OCI-LY7 (cell line): ENCODE measurements around the gene SCN1B. TPM values are rescaled to one million over a fixed set of nuclear protein-coding genes. Genes with fewer than 3 reads are reported as not detected.

Experiments used
- BruUV-seq: library from RNA; stranded (reverse); fragments of 400-500 nt; replicated peaks from 2 replicates; lab custom pipeline; 2021; lab: Mats Ljungman, UMichigan
- CTCF ChIA-PET: fragments of 300-600 bp; sonication (Branson Sonifier 250); formaldehyde crosslinking; loops from one replicate; lab custom pipeline; 2022; ENCODE audit warnings: antibody characterized with exemption; ENCODE audit not compliant: unreplicated experiment; lab: Charles Lee
- POLR2A ChIA-PET: fragments of 300-600 bp; sonication (Branson Sonifier 250); formaldehyde crosslinking; loops from one replicate; lab custom pipeline; 2022; ENCODE audit warnings: antibody characterized with exemption; lab: Charles Lee
- DNase-seq: peaks from one replicate; pipeline ENCODE4 v3.0.0-alpha.2; 2015; ENCODE audit warnings: low spot score
- H2AFZ ChIP-seq: fragments of 200-600 bp; sonication (generic), shearing (Covaris generic); 2 replicates; pipeline ENCODE4 v1.6.1; 2014; ENCODE audit warnings: mild to moderate bottlenecking, antibody characterized with exemption, low read length, moderate library complexity
- H3K27ac ChIP-seq: fragments of 200-600 bp; sonication (generic); 2 replicates; pipeline ENCODE4 v1.5.1; 2014; ENCODE audit warnings: mixed run types, low read depth, mild to moderate bottlenecking, moderate library complexity, low read length, inconsistent platforms; ENCODE audit not compliant: poor library complexity, severe bottlenecking
- H3K36me3 ChIP-seq: fragments of 200-600 bp; sonication (generic); 2 replicates; pipeline ENCODE4 v1.6.1; 2014; ENCODE audit warnings: mild to moderate bottlenecking, antibody characterized with exemption, low read length, moderate library complexity, mixed read lengths; ENCODE audit not compliant: insufficient read depth
- H3K4me1 ChIP-seq: fragments of 200-600 bp; sonication (generic); 2 replicates; pipeline ENCODE4 v1.5.1; 2014; ENCODE audit warnings: mild to moderate bottlenecking, low read length; ENCODE audit not compliant: insufficient read depth, poor library complexity, severe bottlenecking
- H3K4me2 ChIP-seq: fragments of 200-600 bp; sonication (generic); 2 replicates; pipeline ENCODE4 v1.6.1; 2014; ENCODE audit warnings: mild to moderate bottlenecking, low read length
- H3K4me3 ChIP-seq: fragments of 200-600 bp; sonication (generic); 2 replicates; pipeline ENCODE4 v1.5.1; 2014; ENCODE audit warnings: mild to moderate bottlenecking, low read depth, low read length; ENCODE audit not compliant: poor library complexity, severe bottlenecking
- H3K79me2 ChIP-seq: fragments of 200-600 bp; sonication (generic); 2 replicates; pipeline ENCODE4 v1.6.1; 2016; ENCODE audit warnings: low read depth, mild to moderate bottlenecking, low read length, moderate library complexity, mixed read lengths; ENCODE audit not compliant: insufficient read depth
- H3K9me2 ChIP-seq: fragments of 200-600 bp; sonication (generic); 2 replicates; pipeline ENCODE4 v1.6.1; 2016; ENCODE audit warnings: mild to moderate bottlenecking, low read length, mixed read lengths; ENCODE audit not compliant: insufficient read depth
- H3K9me3 ChIP-seq: fragments of 200-600 bp; sonication (generic); 2 replicates; pipeline ENCODE4 v1.6.1; 2014; ENCODE audit warnings: mild to moderate bottlenecking, mixed run types, low read length, mixed read lengths
- H4K20me1 ChIP-seq: fragments of 200-600 bp; sonication (generic); 2 replicates; pipeline ENCODE4 v1.6.1; 2014; ENCODE audit warnings: mild to moderate bottlenecking, antibody characterized with exemption, low read length, moderate library complexity, mixed read lengths; ENCODE audit not compliant: insufficient read depth
- EZH2phosphoT487 ChIP-seq: fragments of 200-600 bp; sonication (generic); IDR thresholded peaks from 2 replicates; pipeline ENCODE4 v1.6.1; 2018; ENCODE audit warnings: low read depth, borderline replicate concordance, mild to moderate bottlenecking, mixed run types, antibody characterized with exemption, low read length, moderate library complexity, mixed read lengths
- intact Hi-C: fragments of 100-400 bp; cut with micrococcal nuclease; formaldehyde crosslinking; loops from one replicate; pipeline ENCODE4 v1.10.0; 2022; ENCODE audit not compliant: unreplicated experiment
- total RNA-seq, 2 experiments: library from RNA; depleted of rRNA in 1 of 2; stranded (reverse); fragments of >200 nt in 1 of 2; shearing (Covaris generic) in 1 of 2; gene quantifications; 2 replicates each; pipeline ENCODE4 v1.2.3, GENCODE V29; 2014 to 2022
- TF ChIP-seq, protein P1 (sequence below): fragments of 200-600 bp; sonication (generic); conservative IDR thresholded peaks from 2 replicates; pipeline ENCODE4 v1.5.1; 2014; ENCODE audit warnings: mild to moderate bottlenecking, antibody characterized with exemption, low read length, moderate library complexity, mixed read lengths

The SCN1B gene
- total RNA-seq, 2 experiments from 2014 or later: 0.41 to 3.1 TPM

DNA sequence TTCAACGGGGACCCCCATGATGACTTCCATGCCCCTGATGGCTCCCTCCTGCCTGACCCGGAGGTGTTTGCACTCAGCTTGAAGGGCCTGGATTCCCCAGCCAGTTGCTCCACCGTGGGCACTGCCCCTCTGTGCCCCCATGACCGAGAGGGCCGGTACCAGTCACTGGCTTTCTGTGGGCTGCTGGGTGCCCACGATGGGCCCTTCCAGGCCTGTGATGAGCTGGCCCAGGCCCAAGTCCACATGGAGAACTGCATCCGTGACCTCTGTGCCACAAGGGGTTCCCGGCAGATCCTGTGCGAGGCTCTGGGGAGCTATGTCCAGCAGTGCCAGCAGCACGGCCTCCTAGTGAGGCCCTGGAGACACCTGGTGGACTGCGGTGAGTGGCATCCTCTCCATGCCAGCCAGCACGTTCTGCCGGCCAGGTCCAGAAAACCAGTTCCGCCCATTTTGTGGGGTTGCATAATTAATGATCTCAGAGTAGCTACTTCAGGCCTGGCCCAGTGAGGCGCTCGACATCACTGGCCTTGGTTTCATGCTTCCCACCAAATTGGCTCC is 50.4 kb downstream of the SCN1B start:
- no peak overlapping the region for H2AFZ ChIP-seq
- no peaks in the 10 kb centered on the region for H3K79me2 ChIP-seq
- no peaks in the 10 kb centered on the region for H4K20me1 ChIP-seq
- no peaks in the 10 kb centered on the region for H3K36me3 ChIP-seq
- ChIA-PET POLR2A (interaction anchor here (0.6 to 1.7 kb wide), 2 partner anchors 11 to 61 kb away, joined by 3 to 5 read pairs; no protein-coding TSS in a partner anchor), CTCF (interaction anchor here (0.8 kb wide), 1 partner anchor 14 kb away, joined by 3 read pairs; no protein-coding TSS in a partner anchor)
- no TSS peak for BruUV-seq
- peaks cover 44% of the 10 kb centered on the region for H3K4me1 ChIP-seq
- TF ChIP-seq EZH2phosphoT487: no peak
- TF ChIP-seq, protein P1, sequence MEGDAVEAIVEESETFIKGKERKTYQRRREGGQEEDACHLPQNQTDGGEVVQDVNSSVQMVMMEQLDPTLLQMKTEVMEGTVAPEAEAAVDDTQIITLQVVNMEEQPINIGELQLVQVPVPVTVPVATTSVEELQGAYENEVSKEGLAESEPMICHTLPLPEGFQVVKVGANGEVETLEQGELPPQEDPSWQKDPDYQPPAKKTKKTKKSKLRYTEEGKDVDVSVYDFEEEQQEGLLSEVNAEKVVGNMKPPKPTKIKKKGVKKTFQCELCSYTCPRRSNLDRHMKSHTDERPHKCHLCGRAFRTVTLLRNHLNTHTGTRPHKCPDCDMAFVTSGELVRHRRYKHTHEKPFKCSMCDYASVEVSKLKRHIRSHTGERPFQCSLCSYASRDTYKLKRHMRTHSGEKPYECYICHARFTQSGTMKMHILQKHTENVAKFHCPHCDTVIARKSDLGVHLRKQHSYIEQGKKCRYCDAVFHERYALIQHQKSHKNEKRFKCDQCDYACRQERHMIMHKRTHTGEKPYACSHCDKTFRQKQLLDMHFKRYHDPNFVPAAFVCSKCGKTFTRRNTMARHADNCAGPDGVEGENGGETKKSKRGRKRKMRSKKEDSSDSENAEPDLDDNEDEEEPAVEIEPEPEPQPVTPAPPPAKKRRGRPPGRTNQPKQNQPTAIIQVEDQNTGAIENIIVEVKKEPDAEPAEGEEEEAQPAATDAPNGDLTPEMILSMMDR: no peak
- no peak overlapping the region for H3K27ac ChIP-seq
- no peaks in the 10 kb centered on the region for H3K9me3 ChIP-seq
- intact Hi-C loops: no loop called here
- H3K4me2 ChIP-seq: no peak overlapping the region
- H3K4me3 ChIP-seq: no peak overlapping the region
- H3K9me2 ChIP-seq: no peaks in the 10 kb centered on the region
- no peak for DNase-seq

DNA sequence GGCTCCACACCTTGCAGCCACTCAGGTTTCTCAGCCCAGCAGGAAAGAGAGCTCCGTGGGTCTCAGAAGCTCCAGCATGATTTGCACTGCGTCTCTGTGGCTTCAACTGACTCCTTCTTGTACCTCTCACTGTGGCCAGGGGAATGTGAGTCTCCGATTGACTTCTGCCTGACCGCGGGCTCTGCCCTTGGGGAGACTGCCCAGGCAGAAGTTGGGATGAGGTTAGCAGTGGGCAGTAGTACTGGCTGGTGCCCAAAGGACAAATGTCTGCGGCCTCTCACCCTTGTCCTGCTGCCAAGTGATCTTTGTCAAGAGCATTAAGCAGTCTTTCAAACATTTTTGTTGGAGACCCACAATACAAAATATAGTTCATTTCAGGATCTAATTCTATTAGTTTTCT is 50.9 kb downstream of the SCN1B start:
- POLR2A ChIA-PET: interaction anchor here (0.7 to 1.7 kb wide), 4 partner anchors 9 to 419 kb away, joined by 3 to 5 read pairs (median 4); no protein-coding TSS in a partner anchor
- Histone ChIP-seq H3K4me1 (peaks cover 48% of the 10 kb centered on the region), H3K9me2 (no peaks in the 10 kb centered on the region), H3K4me3 (no peak overlapping the region), H3K36me3 (no peaks in the 10 kb centered on the region), H2AFZ (no peak overlapping the region), H3K27ac (no peak overlapping the region), H3K79me2 (no peaks in the 10 kb centered on the region), H3K9me3 (no peaks in the 10 kb centered on the region), H4K20me1 (no peaks in the 10 kb centered on the region), H3K4me2 (no peak overlapping the region)
- DNase-seq: no peak
- TF ChIP-seq EZH2phosphoT487: no peak
- TF ChIP-seq, protein P1: no peak
- intact Hi-C loops: no loop called here
- CTCF ChIA-PET: interaction anchor here (0.8 kb wide), 1 partner anchor 14 kb away, joined by 3 read pairs; no protein-coding TSS in a partner anchor
- BruUV-seq: no TSS peak
